Caco-2 (cell line): ENCODE measurements around the gene KCNG1. TPM values are rescaled to one million over a fixed set of nuclear protein-coding genes. Genes with fewer than 3 reads are reported as not detected.

Experiments used
- BruUV-seq: library from RNA; stranded (reverse); fragments of 400-500 nt; replicated peaks from 2 replicates; lab custom pipeline; 2021; lab: Mats Ljungman, UMichigan
- CTCF ChIA-PET: fragments of 300-600 bp; sonication (Branson Sonifier 250); formaldehyde crosslinking; loops from one replicate; lab custom pipeline; 2022; ENCODE audit warnings: antibody characterized with exemption; lab: Charles Lee
- POLR2A ChIA-PET: fragments of 300-600 bp; sonication (Branson Sonifier 250); formaldehyde crosslinking; loops from one replicate; lab custom pipeline; 2022; ENCODE audit warnings: antibody characterized with exemption; lab: Charles Lee
- DNase-seq, 2 experiments: peaks; one replicate each; pipeline versions ENCODE4 v3.0.0 to v3.0.0-alpha.2; 2020 to 2022
- H3K27me3 ChIP-seq: replicated peaks from 2 replicates; pipeline ENCODE4 v1.6.0; 2011; ENCODE audit warnings: low read length; ENCODE audit not compliant: control insufficient read depth, insufficient read depth
- H3K36me3 ChIP-seq: 2 replicates; pipeline ENCODE4 v1.5.1; 2011; ENCODE audit warnings: low read length; ENCODE audit not compliant: control insufficient read depth, insufficient read depth
- H3K4me1 ChIP-seq: fragments of 250-450 bp; sonication (Bioruptor Pico); 2 replicates; pipeline ENCODE4 v1.5.1; 2020; ENCODE audit warnings: mild to moderate bottlenecking
- H3K4me3 ChIP-seq: 2 replicates; pipeline ENCODE4 v1.5.1; 2011; ENCODE audit warnings: low read depth, mild to moderate bottlenecking, control low read depth, low read length
- H3K9me3 ChIP-seq: fragments of 250-450 bp; sonication (Bioruptor Pico); 2 replicates; pipeline ENCODE4 v1.5.1; 2020; ENCODE audit warnings: mild to moderate bottlenecking, moderate library complexity
- H3K27ac Mint-ChIP-seq: one replicate; pipeline ENCODE4 v1.8.0; 2022; ENCODE audit warnings: mixed read lengths; ENCODE audit not compliant: unreplicated experiment
- H3K27me3 Mint-ChIP-seq: one replicate; pipeline ENCODE4 v1.8.0; 2022; ENCODE audit warnings: mixed read lengths; ENCODE audit not compliant: insufficient read depth, unreplicated experiment
- H3K36me3 Mint-ChIP-seq: one replicate; pipeline ENCODE4 v1.8.0; 2022; ENCODE audit warnings: mild to moderate bottlenecking, mixed read lengths; ENCODE audit not compliant: insufficient read depth, unreplicated experiment
- H3K4me1 Mint-ChIP-seq: one replicate; pipeline ENCODE4 v1.8.0; 2022; ENCODE audit warnings: low read depth, mixed read lengths; ENCODE audit not compliant: unreplicated experiment
- H3K4me3 Mint-ChIP-seq: one replicate; pipeline ENCODE4 v1.8.0; 2022; ENCODE audit warnings: mild to moderate bottlenecking, moderate library complexity, mixed read lengths; ENCODE audit not compliant: unreplicated experiment
- H3K9me3 Mint-ChIP-seq: one replicate; pipeline ENCODE4 v1.8.0; 2022; ENCODE audit warnings: mixed read lengths; ENCODE audit not compliant: unreplicated experiment
- intact Hi-C: fragments of 100-400 bp; cut with micrococcal nuclease; formaldehyde crosslinking; loops from one replicate; pipeline ENCODE4 v1.10.0; 2022; ENCODE audit not compliant: unreplicated experiment
- total RNA-seq: library from RNA; stranded (reverse); gene quantifications from 2 replicates; pipeline ENCODE4 v1.2.3, GENCODE V29; 2022
- TF ChIP-seq, protein P1 (sequence below), 2 experiments: fragments of 200-600 bp in 1 of 2; IDR thresholded peaks; 1 replicate in 1 of 2; 2 replicates in 1 of 2; pipeline versions ENCODE4 v1.5.1 to v1.8.0; 2011 to 2022; ENCODE audit warnings: antibody characterized with exemption in 1 of 2, control low read depth in 1 of 2, inconsistent platforms in 1 of 2, low read depth in 1 of 2, low read length in 1 of 2, mild to moderate bottlenecking in 1 of 2, moderate library complexity in 1 of 2; ENCODE audit not compliant: insufficient read depth in 1 of 2, severe bottlenecking in 1 of 2, unreplicated experiment in 1 of 2

The KCNG1 gene
- total RNA-seq, 1 experiment from 2014 or later: 1.5 TPM

GRCh38 chr20:51029963-51030920 is 7.3 kb upstream of the KCNG1 start:
- Histone ChIP-seq H3K36me3 (no peaks in the 10 kb centered on the region), H3K9me3 (no peaks in the 10 kb centered on the region), H3K4me1 (no peaks in the 10 kb centered on the region), H3K27me3 (peaks cover 5% of the 10 kb centered on the region), H3K4me3 (no peak overlapping the region)
- Mint-ChIP-seq H3K4me3 (no peak overlapping the region), H3K4me1 (no peaks in the 10 kb centered on the region), H3K27ac (no peak overlapping the region), H3K27me3 (peaks cover 40% of the 10 kb centered on the region), H3K36me3 (no peaks in the 10 kb centered on the region), H3K9me3 (peaks cover 23% of the 10 kb centered on the region)
- intact Hi-C loops: no loop called here
- DNase-seq: no peak
- TF ChIP-seq, protein P1, sequence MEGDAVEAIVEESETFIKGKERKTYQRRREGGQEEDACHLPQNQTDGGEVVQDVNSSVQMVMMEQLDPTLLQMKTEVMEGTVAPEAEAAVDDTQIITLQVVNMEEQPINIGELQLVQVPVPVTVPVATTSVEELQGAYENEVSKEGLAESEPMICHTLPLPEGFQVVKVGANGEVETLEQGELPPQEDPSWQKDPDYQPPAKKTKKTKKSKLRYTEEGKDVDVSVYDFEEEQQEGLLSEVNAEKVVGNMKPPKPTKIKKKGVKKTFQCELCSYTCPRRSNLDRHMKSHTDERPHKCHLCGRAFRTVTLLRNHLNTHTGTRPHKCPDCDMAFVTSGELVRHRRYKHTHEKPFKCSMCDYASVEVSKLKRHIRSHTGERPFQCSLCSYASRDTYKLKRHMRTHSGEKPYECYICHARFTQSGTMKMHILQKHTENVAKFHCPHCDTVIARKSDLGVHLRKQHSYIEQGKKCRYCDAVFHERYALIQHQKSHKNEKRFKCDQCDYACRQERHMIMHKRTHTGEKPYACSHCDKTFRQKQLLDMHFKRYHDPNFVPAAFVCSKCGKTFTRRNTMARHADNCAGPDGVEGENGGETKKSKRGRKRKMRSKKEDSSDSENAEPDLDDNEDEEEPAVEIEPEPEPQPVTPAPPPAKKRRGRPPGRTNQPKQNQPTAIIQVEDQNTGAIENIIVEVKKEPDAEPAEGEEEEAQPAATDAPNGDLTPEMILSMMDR (IDR thresholded peaks at IDR 0.05; ENCODE audit: insufficient read depth in 1 of 2, low read depth in 1 of 2, low read length in 1 of 2, severe bottlenecking in 1 of 2, unreplicated experiment in 1 of 2): no peak
- no TSS peak for BruUV-seq
- ChIA-PET POLR2A (no interaction called here), CTCF (interaction anchor here (0.7 to 1.8 kb wide), 5 partner anchors 15 to 296 kb away, joined by 3 to 7 read pairs (median 3); no protein-coding TSS in a partner anchor)

DNA sequence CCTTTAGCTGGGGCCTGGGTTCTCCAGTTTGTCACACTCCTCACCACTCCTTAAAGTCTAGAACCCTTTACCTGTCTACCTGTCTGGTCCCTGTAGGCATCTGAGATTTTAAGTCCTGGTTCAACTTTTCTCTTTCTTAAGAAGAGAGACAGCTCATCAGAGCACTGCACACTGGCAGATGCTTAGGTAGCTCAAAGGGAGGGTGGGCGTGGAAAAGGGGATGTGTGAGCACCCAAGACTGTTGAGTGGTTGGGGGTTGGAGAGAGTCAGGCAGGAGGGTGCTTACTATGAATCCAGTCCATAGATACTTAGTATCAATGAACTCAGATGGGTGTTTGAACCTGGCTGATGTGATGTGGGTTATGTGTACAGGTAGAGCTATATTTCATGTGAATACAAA is 6.6 kb upstream of the KCNG1 start:
- TF ChIP-seq, protein P1 (IDR thresholded peaks at IDR 0.05; ENCODE audit: insufficient read depth in 1 of 2, low read depth in 1 of 2, low read length in 1 of 2, severe bottlenecking in 1 of 2, unreplicated experiment in 1 of 2): no peak
- peaks cover 5% of the 10 kb centered on the region for H3K27me3 ChIP-seq
- H3K9me3 ChIP-seq: no peaks in the 10 kb centered on the region
- H3K9me3 Mint-ChIP-seq: peaks cover 23% of the 10 kb centered on the region
- H3K36me3 ChIP-seq: no peaks in the 10 kb centered on the region
- peaks cover 42% of the 10 kb centered on the region for H3K27me3 Mint-ChIP-seq
- intact Hi-C loops: no loop called here
- no peaks in the 10 kb centered on the region for H3K36me3 Mint-ChIP-seq
- H3K4me3 Mint-ChIP-seq: no peak overlapping the region
- BruUV-seq: no TSS peak
- no peak overlapping the region for H3K27ac Mint-ChIP-seq
- CTCF ChIA-PET: interaction anchor here (0.7 to 1.8 kb wide), 3 partner anchors 14 to 279 kb away, joined by 3 to 7 read pairs (median 4); no protein-coding TSS in a partner anchor
- no peak overlapping the region for H3K4me3 ChIP-seq
- POLR2A ChIA-PET: interaction anchor here (0.6 kb wide), 2 partner anchors 10 to 480 kb away, joined by 3 to 4 read pairs; no protein-coding TSS in a partner anchor
- H3K4me1 ChIP-seq: no peaks in the 10 kb centered on the region
- H3K4me1 Mint-ChIP-seq: no peaks in the 10 kb centered on the region
- no peak for DNase-seq

GRCh38 chr20:51028616-51029212 is 5.8 kb upstream of the KCNG1 start:
- BruUV-seq: no TSS peak
- ChIA-PET POLR2A (interaction anchor here (0.6 kb wide), 1 partner anchor 9 kb away, joined by 4 read pairs; no protein-coding TSS in a partner anchor), CTCF (interaction anchor here (0.5 to 1.8 kb wide), 5 partner anchors 13 to 280 kb away, joined by 3 to 7 read pairs (median 3); no protein-coding TSS in a partner anchor)
- H3K36me3 Mint-ChIP-seq: no peaks in the 10 kb centered on the region
- no peak overlapping the region for H3K27ac Mint-ChIP-seq
- H3K9me3 ChIP-seq: no peaks in the 10 kb centered on the region
- TF ChIP-seq, protein P1 (IDR thresholded peaks at IDR 0.05; ENCODE audit: insufficient read depth in 1 of 2, low read depth in 1 of 2, low read length in 1 of 2, severe bottlenecking in 1 of 2, unreplicated experiment in 1 of 2): no peak
- no peak overlapping the region for H3K4me3 ChIP-seq
- no peak overlapping the region for H3K4me3 Mint-ChIP-seq
- H3K4me1 Mint-ChIP-seq: no peaks in the 10 kb centered on the region
- H3K9me3 Mint-ChIP-seq: peaks cover 23% of the 10 kb centered on the region
- no peaks in the 10 kb centered on the region for H3K36me3 ChIP-seq
- no peak for DNase-seq
- peaks cover 50% of the 10 kb centered on the region for H3K27me3 Mint-ChIP-seq
- peaks cover 1% of the 10 kb centered on the region; the same call in 1 of the 2 replicates for H3K4me1 ChIP-seq
- H3K27me3 ChIP-seq: peaks cover 11% of the 10 kb centered on the region
- intact Hi-C loops: no loop called here
